Body of pancreas (tissue), 4 donors: Measurements from ENCODE around the gene IFT43.

ENCODE experiments used
- POLR2A ChIP-seq, 3 donors: fragments of 450-650 bp; IDR thresholded peaks; one replicate each; pipeline ENCODE4 v1.6.1; 2016; ENCODE audit warnings: antibody characterized with exemption in 3 of 3, mild to moderate bottlenecking in 2 of 3
- TF ChIP-seq, protein P1 (sequence below), 7 experiments: fragments of 450-650 bp in 4 of 7; fragments of 200-600 bp in 3 of 7; sonication (generic) in 3 of 7; IDR thresholded peaks; one replicate each; pipeline ENCODE4 v1.5.1; 2016 to 2019; ENCODE audit warnings: antibody characterized with exemption in 7 of 7

DNA sequence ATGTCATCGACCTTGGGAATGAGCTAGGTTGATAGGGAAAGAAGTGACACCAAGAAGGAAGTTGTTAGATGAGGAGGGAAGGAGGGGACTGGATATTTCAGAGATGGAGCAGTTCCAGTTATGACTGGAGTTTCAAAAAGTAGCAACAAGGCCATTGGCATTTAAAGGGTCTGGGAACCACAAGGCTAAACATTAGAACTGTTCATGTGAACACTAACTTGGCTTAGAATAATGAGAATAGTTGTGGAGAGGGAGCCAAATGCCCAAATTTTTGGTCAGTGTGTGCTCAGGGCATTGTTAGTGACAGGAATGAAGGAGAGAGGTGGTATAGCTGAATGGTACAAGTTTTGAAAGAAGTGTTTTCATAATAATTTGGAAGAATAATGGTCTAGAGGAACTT, 16.8 kb downstream of the IFT43 start:
- TF ChIP-seq, protein P1, sequence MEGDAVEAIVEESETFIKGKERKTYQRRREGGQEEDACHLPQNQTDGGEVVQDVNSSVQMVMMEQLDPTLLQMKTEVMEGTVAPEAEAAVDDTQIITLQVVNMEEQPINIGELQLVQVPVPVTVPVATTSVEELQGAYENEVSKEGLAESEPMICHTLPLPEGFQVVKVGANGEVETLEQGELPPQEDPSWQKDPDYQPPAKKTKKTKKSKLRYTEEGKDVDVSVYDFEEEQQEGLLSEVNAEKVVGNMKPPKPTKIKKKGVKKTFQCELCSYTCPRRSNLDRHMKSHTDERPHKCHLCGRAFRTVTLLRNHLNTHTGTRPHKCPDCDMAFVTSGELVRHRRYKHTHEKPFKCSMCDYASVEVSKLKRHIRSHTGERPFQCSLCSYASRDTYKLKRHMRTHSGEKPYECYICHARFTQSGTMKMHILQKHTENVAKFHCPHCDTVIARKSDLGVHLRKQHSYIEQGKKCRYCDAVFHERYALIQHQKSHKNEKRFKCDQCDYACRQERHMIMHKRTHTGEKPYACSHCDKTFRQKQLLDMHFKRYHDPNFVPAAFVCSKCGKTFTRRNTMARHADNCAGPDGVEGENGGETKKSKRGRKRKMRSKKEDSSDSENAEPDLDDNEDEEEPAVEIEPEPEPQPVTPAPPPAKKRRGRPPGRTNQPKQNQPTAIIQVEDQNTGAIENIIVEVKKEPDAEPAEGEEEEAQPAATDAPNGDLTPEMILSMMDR (IDR thresholded peaks at IDR 0.05), result no peak
- no peak for TF ChIP-seq POLR2A (IDR thresholded peaks at IDR 0.05)
